COLO668 (cell line): ENCODE results near the gene DLL1.
A peak's percentile ranks its signal among the peaks of the same experiment; 100 is the strongest.

Experiments used
- DNase-seq: peaks from one replicate; lab custom pipeline; 2025; ENCODE audit not compliant: unreplicated experiment; lab: John Stamatoyannopoulos, UW

DLL1 gene

DNA sequence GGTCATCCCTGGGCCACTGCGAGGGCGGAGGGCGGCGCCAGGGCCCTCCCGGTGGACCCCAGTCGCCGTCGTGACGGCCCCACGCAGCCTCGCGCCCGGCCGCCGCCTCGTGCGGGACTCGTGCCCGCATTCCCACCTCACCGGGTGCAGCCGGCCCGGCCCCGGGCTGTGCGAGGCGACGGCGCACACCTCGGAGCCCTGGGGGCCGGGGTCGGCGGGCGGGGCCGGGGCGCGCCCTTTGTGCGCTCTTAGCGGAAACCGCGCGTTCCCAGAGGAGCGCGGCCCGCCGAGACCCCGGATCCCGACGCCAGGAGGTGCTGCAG lies 5.5 kb upstream of the DLL1 start:
- DNase-seq: peak; percentile 67

DNA sequence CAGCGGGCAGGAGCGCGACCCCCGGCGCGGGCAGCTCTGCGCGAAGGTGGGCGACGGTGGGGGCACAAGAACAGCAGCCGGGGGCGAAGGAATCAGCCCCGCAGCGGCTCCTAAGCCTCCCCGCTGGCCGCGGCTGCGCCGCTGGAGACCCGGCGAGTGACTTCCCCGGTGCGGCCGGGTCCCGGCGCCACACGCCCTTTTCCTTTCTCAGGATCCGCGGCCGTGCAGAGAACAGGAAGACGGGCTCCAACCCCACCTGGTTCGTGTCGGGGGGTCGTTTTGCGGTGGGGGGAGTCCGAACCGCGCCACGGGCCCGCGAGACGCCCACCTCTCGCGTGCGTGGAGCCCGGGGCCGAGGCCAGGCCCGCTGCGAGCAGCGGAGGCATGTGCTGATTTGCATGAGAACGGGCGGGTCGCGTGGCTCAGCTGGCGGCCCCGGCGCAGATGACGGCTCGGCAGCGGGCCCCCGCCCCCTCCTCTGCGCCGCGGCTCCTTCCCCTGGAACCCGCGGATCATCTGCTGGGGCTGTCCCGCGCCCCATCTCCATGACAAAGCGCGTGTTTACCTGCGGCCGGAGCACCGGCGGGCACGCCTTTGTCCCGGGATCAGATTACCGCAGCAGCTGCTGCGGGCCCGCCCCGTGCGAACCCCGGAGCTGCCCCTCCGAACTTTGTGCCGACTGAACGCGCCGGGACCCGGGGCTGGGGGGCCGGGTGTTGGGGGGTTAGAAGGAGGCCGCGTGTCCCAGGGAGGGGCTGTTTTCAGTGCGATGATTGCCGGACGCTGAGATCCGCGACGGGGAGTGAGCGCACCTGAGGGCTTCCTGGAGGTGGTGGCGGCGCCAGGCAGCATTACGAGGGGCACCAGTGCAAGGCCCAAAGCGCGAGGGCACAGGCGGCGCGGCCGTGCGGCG lies 4.9 kb upstream of the DLL1 start:
- DNase-seq: peak; percentile 92

DNA sequence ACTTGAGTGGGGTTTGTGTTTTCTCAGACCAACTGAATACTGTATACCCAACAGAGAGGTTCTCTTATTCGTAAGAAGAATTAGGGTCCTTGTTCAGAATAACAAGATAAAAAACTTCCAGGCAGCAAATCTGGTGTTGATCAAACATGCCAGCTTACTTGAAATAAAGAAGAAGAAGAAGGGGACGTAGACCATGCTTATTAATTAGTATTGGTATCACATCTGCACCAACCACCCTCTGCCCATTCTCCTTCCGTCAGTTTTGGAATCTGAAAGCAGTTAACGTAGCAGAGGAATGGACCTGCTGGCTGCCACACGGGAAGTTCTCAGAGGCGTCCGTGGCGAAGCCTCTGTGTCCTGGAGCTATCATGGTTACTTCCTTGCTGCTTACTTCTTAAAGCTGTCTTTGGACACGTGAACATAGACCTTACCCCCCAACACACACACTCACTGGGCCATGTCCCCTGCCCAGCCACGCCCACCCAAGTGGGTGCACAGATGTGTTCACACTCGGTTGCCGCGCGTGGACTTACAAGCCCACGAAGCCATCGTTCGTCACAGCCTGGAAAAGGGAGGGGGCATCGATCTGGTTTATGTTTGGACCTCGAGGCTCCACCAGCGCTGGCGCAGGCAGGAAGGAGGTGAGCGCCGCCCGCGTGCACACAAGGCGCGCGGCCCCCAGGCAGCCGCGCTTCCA lies 4.1 kb upstream of the DLL1 start:
- peak; percentile 47 for DNase-seq

DNA sequence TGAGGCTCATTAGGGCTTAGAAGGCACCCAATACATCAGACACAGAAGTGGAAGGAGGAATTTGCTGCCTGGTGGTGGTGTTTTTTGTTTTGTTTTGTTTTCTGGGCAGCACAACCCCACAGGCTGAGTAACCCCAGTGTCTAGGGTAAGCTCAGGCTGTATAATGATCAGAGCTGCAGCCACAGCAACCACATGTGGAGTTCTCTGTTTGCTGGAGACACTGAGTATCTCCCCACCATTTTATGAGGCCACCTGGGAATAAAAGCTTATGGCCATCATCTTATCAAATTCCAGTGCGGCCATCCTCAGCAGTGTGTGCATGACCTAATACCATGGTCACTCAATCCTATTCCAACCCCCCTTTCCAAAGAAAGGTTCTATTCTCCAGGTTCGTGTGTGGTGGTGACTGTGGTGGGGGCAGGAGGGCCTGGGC lies 3.4 kb upstream of the DLL1 start:
- peak; percentile 20 for DNase-seq

DNA sequence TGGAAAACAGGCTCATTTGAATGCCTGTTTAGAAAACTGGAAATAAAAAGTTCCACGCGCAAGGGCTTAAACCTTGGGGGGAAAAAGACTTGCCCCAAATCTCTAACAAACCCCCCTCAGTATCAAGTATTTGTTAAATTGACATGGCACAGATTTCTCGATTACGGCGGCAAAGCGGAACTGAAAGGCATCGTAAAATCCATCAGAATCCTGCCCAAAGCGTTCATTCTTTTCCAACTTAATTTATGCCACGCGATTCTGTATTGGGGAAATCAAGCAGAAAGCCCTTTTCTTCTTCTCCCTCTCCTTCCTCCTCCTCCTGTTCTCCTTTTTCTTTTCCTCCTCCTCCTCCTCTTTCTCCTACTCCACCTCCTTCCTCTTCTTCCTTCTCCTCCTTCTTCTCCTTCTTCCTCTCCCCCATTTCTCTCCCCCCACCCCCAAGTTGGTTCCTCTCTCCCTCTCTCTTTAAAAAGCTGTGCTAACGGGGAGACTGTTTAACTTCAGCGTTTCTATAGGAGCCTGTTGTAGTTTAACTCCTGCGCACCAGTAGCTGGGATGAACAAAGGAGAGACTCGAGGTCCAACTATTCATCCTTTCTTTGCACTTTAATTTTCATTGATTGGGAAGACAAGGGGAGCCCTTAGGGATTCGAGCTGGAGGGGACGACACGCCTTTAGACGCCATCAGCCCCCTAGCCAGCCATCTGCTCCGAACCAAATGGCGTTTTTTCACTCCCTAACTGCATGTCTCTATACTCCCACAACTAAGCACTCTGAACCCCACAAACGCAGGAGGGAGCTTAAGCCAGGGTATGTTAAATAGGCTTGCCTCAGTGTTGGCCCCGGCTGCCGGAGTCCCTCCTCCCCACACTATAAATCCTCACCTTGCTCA lies 2.7 kb upstream of the DLL1 start:
- no peak for DNase-seq

DNA sequence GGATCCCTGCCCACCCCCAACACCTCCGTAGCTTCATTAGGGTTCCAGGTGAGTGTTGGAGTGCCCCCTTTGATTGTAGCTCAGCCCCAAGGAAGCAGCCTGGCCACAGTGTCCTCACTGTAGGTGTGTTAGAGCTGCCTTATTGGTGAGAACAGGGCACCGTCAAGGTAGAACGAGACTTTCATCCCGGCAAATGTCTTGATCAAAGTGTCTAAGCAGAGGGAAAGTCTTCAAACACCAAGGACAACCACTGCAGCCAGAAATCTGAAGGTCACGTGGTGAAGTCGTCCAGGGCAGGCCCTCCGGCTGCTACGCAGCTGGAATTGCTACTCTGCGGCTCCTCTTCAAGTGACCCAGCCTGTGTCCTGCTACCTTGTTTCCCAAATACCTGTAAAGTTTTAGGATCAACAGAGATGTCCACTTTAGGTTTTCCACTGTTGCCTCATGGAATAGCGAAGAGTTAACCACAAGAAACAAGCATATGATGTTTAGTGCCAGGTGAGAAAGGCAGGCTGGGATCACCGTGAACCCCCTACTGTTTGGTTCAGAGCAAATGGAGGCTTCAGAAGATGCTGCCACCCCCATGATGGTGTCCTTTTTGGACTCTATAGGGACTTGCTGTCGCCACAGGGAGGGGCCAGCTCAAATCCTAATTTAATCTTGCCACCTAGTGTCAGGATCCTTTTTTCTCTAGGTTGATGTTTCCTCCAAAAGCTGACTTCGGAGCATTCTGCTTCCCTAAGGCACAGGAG lies 1.7 kb upstream of the DLL1 start:
- peak; percentile 19 for DNase-seq

DNA sequence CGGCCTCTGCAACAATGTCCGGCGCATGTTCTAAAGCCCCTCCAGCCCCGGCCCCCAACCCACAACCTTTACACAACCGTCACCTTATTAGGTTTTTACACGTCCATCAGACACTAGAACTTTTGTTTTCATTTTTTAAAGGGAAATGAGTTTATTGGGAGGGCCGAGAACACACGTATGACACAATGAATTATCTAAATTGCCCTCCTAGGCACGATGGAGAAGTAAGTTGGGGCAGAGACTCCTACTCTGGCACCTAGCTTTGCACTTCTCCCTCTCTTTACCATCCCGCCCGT lies 1.2 kb upstream of the DLL1 start:
- no peak for DNase-seq

DNA sequence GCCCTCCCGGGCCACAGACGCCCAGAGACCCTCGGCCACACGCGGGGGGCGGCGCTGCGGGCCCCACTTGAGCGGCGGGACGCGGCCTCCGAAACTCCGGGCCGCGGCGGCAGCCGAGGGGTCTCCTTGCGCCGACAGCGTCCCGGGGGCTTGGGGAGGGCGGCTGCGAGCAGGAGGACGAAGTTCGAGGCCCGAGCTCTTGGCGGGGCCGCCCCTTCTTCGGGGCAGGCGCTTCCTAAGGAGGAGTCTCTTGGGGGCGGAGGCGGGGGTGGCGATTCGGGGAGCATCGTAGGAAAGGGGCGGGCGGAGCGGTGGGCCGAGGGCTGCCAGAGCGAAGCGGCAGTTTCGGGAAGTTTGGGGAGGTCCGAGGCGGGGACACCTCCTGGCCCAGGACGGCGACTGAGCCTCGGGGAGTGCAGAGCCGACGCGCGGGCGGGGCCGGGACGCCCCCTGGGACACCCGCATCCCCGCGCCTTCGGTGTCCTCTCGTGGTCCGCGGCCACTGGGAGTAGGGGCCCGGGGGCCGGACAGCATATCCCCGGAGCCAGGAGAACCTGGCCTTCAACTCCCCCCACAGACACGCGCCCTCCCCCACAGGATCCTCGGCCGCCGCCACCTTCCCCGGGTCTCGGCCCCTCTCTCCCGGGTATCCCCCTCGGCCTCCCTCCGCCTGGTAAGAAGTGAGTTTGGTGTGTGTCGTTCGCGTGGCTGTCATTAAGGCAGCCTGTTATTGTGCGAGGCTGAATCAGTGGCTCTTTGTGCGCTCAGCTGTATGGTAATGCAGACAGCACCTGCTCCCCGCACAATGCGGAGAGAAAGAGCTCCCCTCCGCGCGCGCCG lies 613 bp upstream of the DLL1 start:
- DNase-seq: peak; percentile 87

DNA sequence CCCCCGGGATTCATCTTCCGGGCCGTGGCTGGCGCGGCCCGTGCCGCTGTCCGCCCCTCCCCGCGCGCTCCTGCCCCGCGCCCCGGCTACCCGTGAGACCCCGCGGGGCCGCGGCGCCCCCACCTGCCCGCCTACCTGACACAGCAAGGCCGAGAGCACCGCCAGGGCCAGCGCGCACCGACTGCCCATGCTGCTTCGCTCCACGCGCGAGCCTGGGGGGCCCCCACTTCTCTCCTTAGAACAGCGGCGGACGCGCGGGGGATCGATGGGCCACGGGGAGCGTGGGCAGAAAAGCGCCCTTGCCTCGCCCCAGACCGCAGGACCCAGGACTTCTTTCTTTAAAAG lies 955 bp downstream of the DLL1 start:
- peak; percentile 58 for DNase-seq

DNA sequence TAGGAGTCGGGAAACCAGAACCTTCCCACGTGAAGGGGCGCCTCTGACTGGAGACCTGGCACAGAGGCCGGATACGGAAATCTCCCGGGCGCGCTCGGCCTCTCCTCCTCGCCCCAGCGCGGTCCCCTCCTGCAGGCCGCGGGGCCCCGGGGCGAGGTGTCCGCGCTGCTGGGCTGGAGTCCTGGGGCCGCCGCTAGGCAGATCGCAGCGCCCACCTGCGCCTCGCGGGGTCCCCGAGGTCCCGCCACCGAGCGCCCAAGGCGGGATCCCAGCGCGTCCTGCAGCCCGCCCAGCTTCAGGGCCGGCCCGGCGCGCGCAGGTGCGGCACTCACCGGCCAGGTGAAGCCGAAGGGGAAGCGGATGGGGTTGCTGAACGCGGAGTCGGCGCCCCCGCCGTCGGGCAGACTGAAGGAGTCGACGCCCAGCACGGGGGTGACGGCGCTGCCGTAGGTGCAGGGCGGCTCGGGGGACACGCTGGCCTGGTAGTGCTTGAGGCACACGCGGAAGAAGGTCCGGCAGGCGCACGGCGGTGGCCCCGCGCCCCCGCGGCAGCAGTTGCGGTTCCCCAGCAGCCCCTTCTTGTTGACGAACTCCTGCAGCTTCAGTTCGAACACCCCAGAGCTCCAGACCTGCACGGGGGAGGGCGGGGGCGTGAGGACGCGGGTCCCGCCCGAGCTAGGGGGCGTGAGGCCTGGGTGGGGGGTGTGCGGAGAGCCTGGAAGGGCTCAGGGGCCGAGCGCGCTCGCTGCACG lies 1.5 kb downstream of the DLL1 start:
- peak; percentile 65 for DNase-seq

DNA sequence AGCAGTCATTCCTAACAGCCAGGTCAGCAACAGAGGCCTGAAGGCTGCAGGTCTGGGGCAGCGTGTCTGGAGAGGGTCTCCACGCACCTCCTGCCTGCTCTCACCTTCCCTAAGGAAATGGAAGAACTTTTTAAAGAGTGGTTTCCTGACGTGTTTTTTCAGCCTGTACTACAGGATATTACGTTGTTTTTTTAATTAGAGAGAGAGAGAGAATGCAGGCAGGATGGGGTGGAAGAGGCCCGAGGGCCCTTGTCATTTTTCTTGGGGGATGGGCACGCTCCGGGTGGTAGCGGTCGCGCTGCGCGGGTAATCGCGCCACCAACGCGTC lies 2.1 kb downstream of the DLL1 start:
- DNase-seq: no peak

DNA sequence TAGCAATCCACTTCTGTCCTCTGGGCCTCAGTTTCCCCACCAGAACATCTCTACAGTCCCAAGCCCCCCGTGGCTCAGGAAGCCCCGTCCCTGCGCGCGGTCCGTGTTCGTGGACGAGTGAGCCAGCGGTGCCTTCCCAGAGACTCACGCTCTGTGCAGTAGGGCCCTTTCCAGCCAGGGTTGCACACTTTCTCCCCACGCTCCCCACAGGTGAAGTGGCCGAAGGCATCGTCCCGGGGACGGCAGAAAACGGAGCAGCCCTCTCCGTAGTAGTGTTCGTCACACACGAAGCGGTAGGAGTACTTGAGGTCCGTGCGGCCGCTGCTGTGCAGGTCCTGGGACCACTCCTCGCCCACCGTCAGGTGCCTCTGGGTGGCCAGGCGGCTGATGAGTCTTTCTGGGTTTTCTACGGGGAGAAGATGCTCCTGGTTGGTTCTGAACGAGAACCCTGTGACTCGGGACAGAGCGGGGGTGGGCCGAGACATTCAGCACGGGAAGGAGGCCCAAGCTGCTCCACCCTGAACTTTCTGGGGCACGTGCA lies 2.7 kb downstream of the DLL1 start:
- peak; percentile 28 for DNase-seq

DNA sequence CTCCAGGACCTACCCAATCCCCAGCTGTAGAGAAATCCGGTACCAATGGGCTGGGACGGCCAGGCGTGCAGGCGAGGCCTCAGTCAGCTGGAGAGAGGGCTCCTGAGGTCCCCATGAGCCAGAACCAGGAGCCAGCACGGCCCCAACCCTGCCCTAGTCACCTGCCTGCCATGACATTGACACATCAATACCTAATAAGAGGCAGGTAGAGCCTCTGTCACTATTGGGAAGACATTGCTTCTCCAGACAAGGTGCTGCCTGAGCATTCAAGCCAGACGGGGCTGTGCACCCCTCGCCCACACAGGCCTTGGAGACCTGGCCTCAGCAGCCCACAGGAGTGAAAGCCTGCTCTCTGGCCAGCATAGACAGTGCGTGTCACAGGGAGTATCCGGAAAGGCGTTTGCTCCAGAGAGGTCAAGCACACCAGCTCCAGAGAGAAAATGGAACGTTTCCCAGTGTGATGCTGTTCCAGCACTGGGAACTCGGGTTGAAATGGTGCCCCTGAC lies 3.5 kb downstream of the DLL1 start:
- no peak for DNase-seq

DNA sequence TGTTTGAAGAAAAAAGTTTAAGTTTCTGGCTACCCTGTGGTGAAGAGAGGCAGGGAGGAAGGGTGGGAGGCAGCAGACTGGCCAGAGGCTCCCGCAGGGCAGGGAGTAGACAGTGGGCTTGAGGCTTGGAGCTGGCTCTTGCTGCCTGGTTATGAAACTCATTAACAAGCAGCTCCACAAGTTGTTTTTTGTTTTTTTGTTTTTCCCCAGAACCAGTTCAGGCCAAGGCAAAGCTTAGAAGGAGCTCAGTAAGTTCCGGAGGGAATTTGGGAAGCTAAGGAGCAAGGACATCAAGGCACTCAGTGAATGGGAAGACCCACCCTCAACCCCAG lies 4.0 kb downstream of the DLL1 start:
- no peak for DNase-seq

DNA sequence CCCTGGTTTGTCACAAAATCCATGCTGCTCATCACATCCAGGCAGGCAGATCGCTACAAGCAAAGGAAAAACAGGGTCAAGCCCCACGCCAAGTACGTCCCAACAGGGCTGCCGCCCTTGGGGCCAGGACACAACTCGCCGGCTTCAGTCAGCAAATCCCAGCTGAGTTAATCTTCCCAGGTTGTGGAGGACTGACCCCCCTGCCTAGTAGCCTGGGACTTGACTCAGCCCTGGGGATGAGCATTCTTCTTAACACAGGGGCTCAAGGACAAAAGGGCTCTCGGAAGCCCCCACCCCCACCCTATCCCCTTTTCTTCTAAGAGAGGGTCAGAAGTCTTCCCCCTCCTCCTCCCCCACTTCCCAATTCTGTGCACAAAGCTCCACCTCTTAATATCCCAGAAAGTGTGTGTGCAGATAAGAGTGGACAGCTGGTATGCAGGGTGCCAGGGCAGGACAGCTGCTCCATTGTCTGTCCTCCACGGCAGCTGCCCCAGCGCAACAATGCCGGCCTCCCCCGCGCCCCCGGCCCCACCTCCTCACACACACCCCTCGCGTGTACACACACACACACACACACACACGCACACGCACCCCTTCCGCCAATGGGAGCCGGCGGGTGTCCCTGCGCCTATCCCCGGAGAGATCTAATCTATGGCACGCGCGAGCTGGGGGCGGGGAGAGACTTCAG lies 4.5 kb downstream of the DLL1 start:
- peak; percentile 87 for DNase-seq

DNA sequence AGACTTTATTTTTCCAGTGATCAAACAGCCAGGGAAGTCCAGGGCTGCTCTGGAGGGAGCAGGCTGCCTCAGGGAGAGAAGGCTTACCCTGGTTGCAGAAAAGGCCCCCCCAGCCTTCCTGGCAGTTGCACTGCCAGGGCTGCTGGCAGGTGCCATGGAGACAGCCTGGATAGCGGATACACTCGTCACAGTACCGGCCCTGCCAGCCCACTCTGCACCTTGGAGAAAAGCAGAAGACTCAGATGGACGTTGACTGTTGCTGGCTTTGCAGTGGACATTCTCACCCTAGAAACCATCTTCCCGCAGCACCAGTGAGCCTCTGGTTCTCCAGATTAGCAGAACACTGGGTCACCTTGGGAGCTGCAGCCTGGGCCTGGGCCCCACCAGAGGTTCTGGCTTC lies 5.4 kb downstream of the DLL1 start:
- peak; percentile 12 for DNase-seq

DNA sequence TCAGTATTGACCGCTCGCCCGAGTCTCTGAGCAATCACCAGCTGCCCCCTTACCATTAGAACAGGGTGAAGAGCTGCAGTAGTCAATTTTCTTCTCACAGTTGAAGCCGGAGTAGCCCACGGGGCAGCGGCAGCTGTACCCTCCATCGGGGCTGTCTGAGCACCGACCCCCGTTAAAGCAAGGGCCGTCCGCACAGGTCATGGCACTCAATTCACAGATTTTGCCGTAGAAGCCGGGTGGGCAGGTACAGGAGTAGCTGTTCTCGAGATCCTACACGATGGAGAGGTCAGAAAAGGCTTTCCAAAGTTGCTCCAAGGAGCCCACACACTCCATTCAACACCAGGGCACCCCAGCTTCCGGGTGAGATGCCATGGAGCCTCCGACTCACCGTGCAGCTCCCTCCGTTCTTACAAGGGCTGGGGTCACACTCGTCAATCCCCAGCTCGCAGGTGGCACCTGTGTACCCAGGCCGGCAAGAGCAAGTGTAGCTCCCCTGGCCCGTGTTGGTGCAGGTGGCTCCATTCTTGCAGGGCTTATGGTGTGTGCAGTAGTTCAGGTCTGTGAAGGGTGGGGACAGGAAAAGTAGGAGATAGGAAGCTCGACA lies 5.9 kb downstream of the DLL1 start:
- no peak for DNase-seq

DNA sequence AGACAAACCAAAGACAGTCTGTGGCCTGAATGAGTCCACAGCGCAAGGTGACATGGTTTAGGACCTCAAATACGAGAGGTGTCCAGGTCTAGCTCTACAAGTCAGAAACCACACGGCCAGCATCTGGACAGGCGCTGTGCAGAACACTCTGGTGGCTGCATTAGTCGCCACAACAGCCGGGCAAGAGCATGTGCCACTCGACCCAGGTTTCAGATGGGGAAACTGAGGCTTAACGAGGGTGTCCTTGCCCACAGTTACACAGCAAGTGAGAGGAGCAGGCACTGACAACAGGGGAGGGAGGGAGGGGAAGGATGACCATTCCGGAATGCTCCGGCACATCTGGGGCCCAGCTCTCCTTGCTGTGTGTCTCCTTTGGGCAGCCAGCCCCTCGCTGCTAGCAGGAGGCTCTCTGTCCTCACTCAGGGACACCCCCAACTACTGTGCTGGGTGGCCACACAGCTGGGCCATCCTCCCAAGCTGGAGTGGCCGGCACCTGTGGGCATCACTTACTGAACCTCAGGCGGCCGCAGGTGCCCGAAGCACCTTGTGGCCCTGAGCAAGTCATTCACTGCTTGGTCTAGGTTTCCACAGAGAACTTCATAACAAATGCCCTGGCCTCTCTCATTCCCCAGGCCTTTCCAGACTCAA lies 6.6 kb downstream of the DLL1 start:
- DNase-seq: no peak
